SK-N-MC (cell line): Measurements from ENCODE around the gene CAMK1G.

Source experiments
- EZH2 ChIP-seq: fragments of 200-600 bp; sonication (generic); IDR thresholded peaks from one replicate; pipeline ENCODE4 v1.6.1; 2017; ENCODE audit warnings: antibody characterized with exemption
- FOXP2 ChIP-seq: optimal IDR thresholded peaks from 2 replicates; pipeline ENCODE3; 2011; ENCODE audit warnings: mild to moderate bottlenecking, moderate library complexity; ENCODE audit not compliant: insufficient read depth; ENCODE audit errors: extremely low read length, control extremely low read depth
- POLR2AphosphoS5 ChIP-seq: IDR thresholded peaks from 2 replicates; pipeline ENCODE4 v1.6.1; 2012; ENCODE audit warnings: mild to moderate bottlenecking, low read depth, low read length, borderline replicate concordance

DNA sequence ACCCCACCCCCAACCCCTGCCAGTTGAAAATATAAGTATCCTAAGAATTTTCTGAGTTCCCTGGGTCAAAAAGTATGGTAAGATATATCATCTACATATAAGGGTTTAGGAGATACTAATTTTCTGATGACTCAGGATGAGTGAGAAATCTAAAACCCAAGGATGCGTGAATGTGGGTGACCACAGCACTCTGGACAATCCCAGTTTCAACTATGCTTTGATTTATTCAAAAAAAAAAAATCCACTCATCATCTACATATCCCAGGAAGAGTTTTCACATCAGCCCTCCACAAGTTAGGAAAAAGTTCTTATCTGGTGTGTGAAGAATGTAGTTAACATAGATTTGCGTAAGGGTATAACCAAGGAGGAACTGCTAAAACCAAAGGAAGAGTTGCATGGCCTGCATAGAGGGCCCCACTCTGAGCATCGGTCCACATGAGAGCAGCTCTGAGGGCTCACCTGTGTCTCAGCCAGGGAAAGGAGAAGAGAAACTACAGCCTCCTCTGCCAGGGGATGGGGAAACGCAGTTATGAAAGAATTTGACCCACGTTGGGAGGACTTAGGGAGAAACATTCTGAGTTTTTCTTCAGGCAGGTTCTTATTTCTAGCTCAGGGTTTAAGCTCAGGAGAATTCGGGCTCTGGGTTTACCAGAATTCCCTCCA lies 50.0 kb downstream of the CAMK1G start:
- TF ChIP-seq POLR2AphosphoS5, result no peak
- TF ChIP-seq EZH2, result no peak
- TF ChIP-seq FOXP2, result no peak
